Measurements from ENCODE around the gene EVI5L.
"Not testable (repeated sequence)": the region's sequence is repeated elsewhere in the genome, so short reads cannot be mapped to it uniquely, and the experiment has no call there.

Gene EVI5L

GRCh38 chr19:7872306-7873204 lies 42.5 kb downstream of the EVI5L start:
- DNase-seq (ENCODE audit: low read depth) = no peak

GRCh38 chr19:7873304-7874075 lies 43.5 kb downstream of the EVI5L start:
- DNase-seq (ENCODE audit: low read depth) = no peak

- no peak for DNase-seq (ENCODE audit: low read depth)
These were observed 44.3 kb downstream of the EVI5L start, which contains the start of gene PRR36 for GRCh38 chr19:7874076-7874896. Gene PRR36, minus strand, starts transcription at chr19:7874390. Its CDS starts 701 bp downstream, at chr19:7873689.

- DNase-seq (ENCODE audit: low read depth) = no peak
These were observed 44.9 kb downstream of the EVI5L start for GRCh38 chr19:7874897-7875273.

- DNase-seq (ENCODE audit: low read depth) = no peak
These were observed 47.3 kb downstream of the EVI5L start for GRCh38 chr19:7877249-7877836.

GRCh38 chr19:7879111-7879807 lies 49.2 kb downstream of the EVI5L start:
- DNase-seq (ENCODE audit: low read depth) = no peak

GRCh38 chr19:7879836-7880235 lies 49.8 kb downstream of the EVI5L start:
- no peak for DNase-seq (ENCODE audit: low read depth)

- DNase-seq (ENCODE audit: low read depth) = no peak
These were observed 51.9 kb downstream of the EVI5L start for GRCh38 chr19:7881910-7882309.

- no peak for DNase-seq (ENCODE audit: low read depth)
These were observed 53.1 kb downstream of the EVI5L start for GRCh38 chr19:7883105-7883504.

- no peak for DNase-seq (ENCODE audit: low read depth)
These were observed 54.0 kb downstream of the EVI5L start for GRCh38 chr19:7883796-7884570.

GRCh38 chr19:7885818-7886217 lies 55.8 kb downstream of the EVI5L start:
- DNase-seq (ENCODE audit: low read depth) = no peak

GRCh38 chr19:7887408-7888144 lies 57.6 kb downstream of the EVI5L start:
- no peak for DNase-seq (ENCODE audit: low read depth)

GRCh38 chr19:7888145-7888825 lies 58.3 kb downstream of the EVI5L start, which contains the start of gene LRRC8E:
Gene LRRC8E, plus strand, starts transcription at chr19:7888510. Its CDS starts 7,094 bp downstream, at chr19:7895604.
- no peak for DNase-seq (ENCODE audit: low read depth)

GRCh38 chr19:7888826-7889217 lies 58.8 kb downstream of the EVI5L start:
- DNase-seq (ENCODE audit: low read depth) = no peak

- not testable (repeated sequence) for DNase-seq (ENCODE audit: low read depth)
These were observed 63.5 kb downstream of the EVI5L start for GRCh38 chr19:7893362-7894101.

GRCh38 chr19:7894612-7895309 lies 64.7 kb downstream of the EVI5L start:
- no peak for DNase-seq (ENCODE audit: low read depth)

- no peak for DNase-seq (ENCODE audit: low read depth)
These were observed 65.5 kb downstream of the EVI5L start for GRCh38 chr19:7895565-7895964.

GRCh38 chr19:7897292-7897691 lies 67.3 kb downstream of the EVI5L start:
- no peak for DNase-seq (ENCODE audit: low read depth)
